ENCODE results near the gene TEX9.
"Not testable (repeated sequence)": the region's sequence is repeated elsewhere in the genome, so short reads cannot be mapped to it uniquely, and the experiment has no call there.

Gene TEX9

DNA sequence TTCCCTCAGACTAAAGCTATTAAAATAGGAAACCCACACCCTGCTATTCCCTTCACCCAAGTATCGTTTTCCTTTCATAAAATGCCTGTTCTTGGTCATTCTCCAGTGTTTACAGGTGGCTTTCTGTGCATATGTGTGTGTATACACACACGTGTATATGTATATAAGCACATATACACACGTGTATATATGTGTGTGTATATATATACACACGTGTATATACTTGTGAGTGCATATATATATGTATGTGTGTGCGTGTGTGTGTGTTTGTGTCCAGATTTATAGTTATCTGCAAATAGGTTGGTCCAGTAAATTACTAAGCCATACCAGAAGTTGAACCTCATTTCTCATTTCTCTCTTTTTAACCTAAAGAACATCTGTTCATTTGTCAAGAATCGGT, 15.7 kb upstream of the TEX9 start:
- H3K4me1 Mint-ChIP-seq (ENCODE audit: low read depth) = no peaks in the 10 kb centered on the region
- H3K4me3 Mint-ChIP-seq = no peak overlapping the region
- H3K27ac Mint-ChIP-seq = no peak overlapping the region
- peaks cover 3% of the 10 kb centered on the region for H3K27me3 Mint-ChIP-seq
- H3K9me3 Mint-ChIP-seq = no peaks in the 10 kb centered on the region
- H3K36me3 Mint-ChIP-seq (ENCODE audit: low read depth) = no peaks in the 10 kb centered on the region

DNA sequence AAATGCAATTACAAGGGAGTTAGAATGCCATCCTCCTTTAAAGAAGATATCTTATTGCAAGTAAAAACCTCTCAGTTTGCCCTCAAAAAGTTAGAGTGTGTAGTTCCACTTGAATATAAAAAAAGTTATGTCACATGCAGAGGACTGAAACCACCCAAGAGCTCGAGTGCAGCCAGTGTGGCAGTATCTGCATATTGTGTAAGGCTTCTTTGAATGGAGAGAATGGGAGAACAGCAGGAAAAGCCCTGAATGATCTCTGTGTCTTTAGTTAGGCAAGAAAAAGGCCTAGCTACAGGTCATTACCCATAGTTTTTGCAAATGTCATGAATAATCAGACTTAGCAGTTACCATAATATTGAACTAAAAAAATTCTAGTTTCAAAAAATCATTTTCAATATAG, 13.9 kb upstream of the TEX9 start:
- Mint-ChIP-seq H3K9me3 (no peaks in the 10 kb centered on the region), H3K36me3 (ENCODE audit: low read depth) (no peaks in the 10 kb centered on the region), H3K4me1 (ENCODE audit: low read depth) (no peaks in the 10 kb centered on the region), H3K27me3 (peaks cover 3% of the 10 kb centered on the region), H3K4me3 (no peak overlapping the region), H3K27ac (no peak overlapping the region)

DNA sequence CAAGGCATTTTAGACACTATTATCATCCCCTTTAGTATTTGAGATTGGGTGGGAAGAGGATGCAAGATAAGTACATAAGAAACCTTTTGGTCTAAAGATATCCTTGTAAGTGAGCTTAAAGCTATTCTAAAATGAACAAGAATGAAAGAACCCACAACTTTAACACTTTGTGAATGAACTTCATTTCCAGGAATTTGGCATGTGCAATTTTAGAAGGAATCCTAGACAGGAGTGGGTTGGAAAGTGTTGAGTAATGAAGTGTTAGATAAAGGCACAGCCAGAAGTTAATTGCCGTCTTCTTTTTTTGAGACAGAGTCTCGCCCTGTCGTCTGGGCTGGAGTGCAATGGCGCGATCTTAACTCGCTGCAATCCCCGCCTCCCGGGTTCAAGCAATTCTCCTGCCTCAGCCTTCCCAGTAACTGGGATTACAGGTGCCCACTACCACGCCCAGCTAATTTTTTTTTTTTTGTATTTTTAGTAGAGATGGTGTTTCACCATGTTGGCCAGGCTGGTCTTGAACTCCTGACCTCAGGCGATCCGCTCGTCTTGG, 13.2 kb upstream of the TEX9 start:
- Mint-ChIP-seq H3K4me1 (ENCODE audit: low read depth) (no peaks in the 10 kb centered on the region), H3K36me3 (ENCODE audit: low read depth) (no peaks in the 10 kb centered on the region), H3K4me3 (no peak overlapping the region), H3K9me3 (no peaks in the 10 kb centered on the region), H3K27ac (no peak overlapping the region), H3K27me3 (peaks cover 3% of the 10 kb centered on the region)

DNA sequence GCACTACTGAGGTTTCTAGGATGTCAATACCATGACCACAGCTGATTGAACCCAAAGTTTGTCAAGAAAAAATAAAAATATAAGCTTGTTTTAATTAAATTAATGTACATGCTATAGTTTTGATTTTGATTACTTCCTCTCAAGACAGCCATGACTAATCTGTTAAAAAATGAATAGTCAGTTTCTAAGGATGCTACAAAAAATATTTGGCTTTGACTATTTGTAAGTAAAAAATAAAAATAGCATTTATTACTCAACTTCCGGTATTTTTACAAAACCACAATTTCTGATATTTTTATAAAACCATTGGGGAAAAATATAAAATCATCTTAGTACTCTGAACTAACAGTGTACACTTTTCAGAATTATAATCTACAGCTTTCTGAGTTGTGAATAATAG, 12.1 kb upstream of the TEX9 start:
- Mint-ChIP-seq H3K36me3 (ENCODE audit: low read depth) (no peaks in the 10 kb centered on the region), H3K27me3 (peaks cover 3% of the 10 kb centered on the region), H3K27ac (no peak overlapping the region), H3K9me3 (no peaks in the 10 kb centered on the region), H3K4me3 (no peak overlapping the region), H3K4me1 (ENCODE audit: low read depth) (no peaks in the 10 kb centered on the region)

DNA sequence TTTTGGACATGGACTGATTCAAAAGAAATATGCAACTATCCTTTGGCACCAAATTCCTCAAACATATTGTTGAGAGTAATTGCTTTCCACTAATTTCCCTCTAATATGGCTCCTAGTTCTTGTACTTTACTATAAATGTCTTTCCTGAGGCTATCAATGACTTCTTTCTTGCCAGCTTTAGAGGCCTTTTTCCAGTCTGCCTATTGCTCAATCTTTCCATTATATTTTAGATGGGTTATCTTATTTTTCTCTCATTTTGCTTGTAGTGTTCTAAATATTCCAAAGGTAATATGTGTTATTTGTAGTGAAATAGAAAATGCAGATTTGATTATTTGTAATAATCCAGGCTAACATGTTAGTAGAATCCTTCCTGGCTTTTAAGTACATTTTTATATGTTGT, 11.5 kb upstream of the TEX9 start:
- no peak overlapping the region for H3K4me3 Mint-ChIP-seq

DNA sequence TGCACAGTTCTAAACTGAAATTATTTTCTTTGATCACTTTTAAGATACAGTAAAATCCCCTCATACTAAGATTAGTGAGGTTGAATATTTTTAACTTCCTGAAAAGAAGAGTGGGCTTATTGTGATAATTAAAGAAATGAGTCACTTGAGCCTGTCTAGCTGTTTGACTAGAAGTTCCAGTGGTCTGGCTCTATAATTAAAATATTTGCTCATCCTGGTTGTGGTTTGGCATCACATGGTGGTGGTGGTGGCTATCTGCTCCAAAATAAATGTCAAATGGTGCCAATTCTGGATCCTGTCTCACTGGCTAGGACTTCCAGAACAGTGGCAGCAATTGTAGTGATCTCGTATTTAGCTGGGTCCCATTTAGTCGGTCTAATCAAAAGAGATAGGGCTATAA, 8.6 kb upstream of the TEX9 start:
- no peak overlapping the region for H3K27ac Mint-ChIP-seq
- H3K4me3 Mint-ChIP-seq = no peak overlapping the region
- no peaks in the 10 kb centered on the region for H3K9me3 Mint-ChIP-seq
- no peaks in the 10 kb centered on the region for H3K36me3 Mint-ChIP-seq (ENCODE audit: low read depth)
- no peaks in the 10 kb centered on the region for H3K4me1 Mint-ChIP-seq (ENCODE audit: low read depth)
- H3K27me3 Mint-ChIP-seq = peaks cover 9% of the 10 kb centered on the region

More for the DNA sequence above, 11.5 kb upstream of the TEX9 start:
- peaks cover 5% of the 10 kb centered on the region for H3K27me3 Mint-ChIP-seq
- H3K36me3 Mint-ChIP-seq (ENCODE audit: low read depth) = no peaks in the 10 kb centered on the region
- no peak overlapping the region for H3K27ac Mint-ChIP-seq
- no peaks in the 10 kb centered on the region for H3K4me1 Mint-ChIP-seq (ENCODE audit: low read depth)
- H3K9me3 Mint-ChIP-seq = no peaks in the 10 kb centered on the region

DNA sequence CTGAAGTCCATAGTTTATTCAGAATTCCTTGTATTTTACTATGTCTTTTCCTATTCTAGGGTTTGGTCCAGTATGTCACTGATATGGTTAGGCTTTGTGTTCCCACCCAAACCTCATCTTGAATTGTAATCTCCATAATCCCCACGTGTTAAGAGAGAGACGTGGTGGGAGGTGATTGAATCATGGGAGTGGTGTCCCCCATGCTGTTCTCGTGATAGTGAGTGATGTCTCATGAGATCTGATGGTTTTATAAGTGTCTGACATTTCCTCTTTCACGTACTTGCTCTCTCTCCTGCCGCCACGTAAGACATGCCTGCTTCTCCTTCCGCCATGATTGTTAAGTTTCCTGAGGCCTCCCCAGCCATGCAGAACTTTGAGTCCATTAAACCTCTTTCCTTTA, 6.6 kb upstream of the TEX9 start:
- Mint-ChIP-seq H3K36me3 (ENCODE audit: low read depth) (no peaks in the 10 kb centered on the region), H3K27me3 (peaks cover 21% of the 10 kb centered on the region), H3K4me3 (no peak overlapping the region), H3K27ac (no peak overlapping the region), H3K4me1 (ENCODE audit: low read depth) (no peaks in the 10 kb centered on the region), H3K9me3 (no peaks in the 10 kb centered on the region)

DNA sequence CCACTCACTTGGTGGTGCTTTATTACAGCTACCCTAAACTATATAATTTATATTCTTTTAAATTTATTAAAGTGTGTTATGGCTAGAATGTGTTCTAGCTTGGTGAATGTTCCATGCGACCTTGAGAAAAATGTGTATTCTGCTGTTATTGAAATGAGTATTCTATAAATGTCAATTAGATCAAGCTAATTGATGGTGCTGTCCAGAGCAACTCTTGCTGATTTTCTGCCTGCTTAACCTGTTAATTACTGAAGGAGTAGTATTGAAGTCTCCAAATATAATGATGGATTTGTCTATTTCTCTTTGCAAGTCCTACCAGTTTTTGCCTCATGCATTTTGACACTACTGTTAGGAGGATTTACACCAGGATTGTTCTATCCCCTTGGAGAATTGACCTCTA, 3.2 kb upstream of the TEX9 start:
- H3K36me3 Mint-ChIP-seq (ENCODE audit: low read depth) = no peaks in the 10 kb centered on the region
- peaks cover 42% of the 10 kb centered on the region for H3K27me3 Mint-ChIP-seq
- H3K9me3 Mint-ChIP-seq = no peaks in the 10 kb centered on the region

DNA sequence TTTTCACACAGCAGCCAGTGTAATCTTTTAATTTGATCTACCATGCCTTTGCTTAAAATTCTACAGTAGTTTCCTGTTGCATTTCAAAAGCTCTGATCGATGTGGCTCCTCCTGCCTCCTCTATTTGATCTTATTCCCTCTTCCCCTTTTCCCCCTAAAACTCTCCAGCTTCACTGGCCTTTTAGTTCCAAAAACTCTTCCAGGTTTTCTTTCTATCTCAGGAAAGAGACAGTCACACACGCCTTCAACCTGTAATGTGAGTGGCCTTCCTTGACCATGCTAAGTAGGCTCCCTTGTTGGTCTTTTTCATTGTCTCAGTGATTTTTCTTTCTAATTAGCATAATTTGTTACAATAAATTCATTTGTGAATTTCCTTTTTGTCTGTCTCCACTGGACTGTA, 985 bp downstream of the TEX9 start:
- Mint-ChIP-seq H3K9me3 (no peaks in the 10 kb centered on the region), H3K4me1 (ENCODE audit: low read depth) (peaks cover 16% of the 10 kb centered on the region), H3K36me3 (ENCODE audit: low read depth) (no peaks in the 10 kb centered on the region), H3K4me3 (peak overlapping the region; percentile 88), H3K27ac (peak overlapping the region; percentile 1), H3K27me3 (peaks cover 54% of the 10 kb centered on the region)

More for the DNA sequence above, 3.2 kb upstream of the TEX9 start:
- Mint-ChIP-seq H3K4me3 (no peak overlapping the region), H3K4me1 (ENCODE audit: low read depth) (peaks cover 16% of the 10 kb centered on the region), H3K27ac (no peak overlapping the region)

DNA sequence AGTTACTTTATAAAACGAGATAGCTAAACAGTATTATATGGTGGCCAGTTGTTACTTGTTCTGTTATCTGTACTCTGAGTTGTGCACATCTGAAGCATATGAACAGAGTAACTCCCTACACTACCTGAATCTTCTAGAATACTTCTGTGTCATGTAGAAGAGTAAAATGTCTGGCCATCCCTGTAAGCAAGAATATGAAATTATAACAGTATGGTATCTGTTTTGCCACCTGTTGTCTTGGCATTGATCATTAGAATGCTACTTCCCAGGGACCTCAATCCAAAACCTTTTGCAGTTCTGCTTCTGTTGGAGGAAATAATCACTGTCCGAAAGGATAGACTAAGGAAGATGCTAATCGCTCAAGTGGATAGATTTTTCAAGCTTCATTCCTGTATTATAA, 1.9 kb downstream of the TEX9 start:
- peaks cover 16% of the 10 kb centered on the region for H3K4me1 Mint-ChIP-seq (ENCODE audit: low read depth)
- H3K27me3 Mint-ChIP-seq = peaks cover 57% of the 10 kb centered on the region
- H3K27ac Mint-ChIP-seq = no peak overlapping the region
- no peaks in the 10 kb centered on the region for H3K9me3 Mint-ChIP-seq
- H3K4me3 Mint-ChIP-seq = no peak overlapping the region
- H3K36me3 Mint-ChIP-seq (ENCODE audit: low read depth) = no peaks in the 10 kb centered on the region

DNA sequence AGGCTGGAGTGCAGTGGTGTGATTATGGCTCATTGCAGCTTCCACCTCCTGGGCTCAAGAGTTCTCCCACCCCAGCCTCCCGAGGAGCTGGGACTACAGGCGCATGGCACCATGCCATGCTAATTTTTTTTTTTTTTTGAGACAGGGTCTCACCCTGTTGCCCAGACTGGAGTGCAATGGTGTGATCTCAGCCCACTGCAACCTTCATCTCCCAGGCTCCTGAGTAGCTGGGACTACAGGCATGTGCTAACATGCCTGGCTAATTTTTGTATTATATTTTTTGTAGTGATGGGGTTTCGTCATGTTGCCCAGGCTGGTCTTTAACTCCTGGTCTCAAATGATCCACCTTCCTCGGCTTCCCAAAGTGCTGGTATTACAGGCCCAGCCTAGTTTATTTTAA, 4.0 kb downstream of the TEX9 start:
- peaks cover 53% of the 10 kb centered on the region for H3K27me3 Mint-ChIP-seq
- no peak overlapping the region for H3K27ac Mint-ChIP-seq
- H3K4me3 Mint-ChIP-seq = no peak overlapping the region
- H3K9me3 Mint-ChIP-seq = no peaks in the 10 kb centered on the region
- H3K4me1 Mint-ChIP-seq (ENCODE audit: low read depth) = peaks cover 16% of the 10 kb centered on the region
- no peaks in the 10 kb centered on the region for H3K36me3 Mint-ChIP-seq (ENCODE audit: low read depth)

DNA sequence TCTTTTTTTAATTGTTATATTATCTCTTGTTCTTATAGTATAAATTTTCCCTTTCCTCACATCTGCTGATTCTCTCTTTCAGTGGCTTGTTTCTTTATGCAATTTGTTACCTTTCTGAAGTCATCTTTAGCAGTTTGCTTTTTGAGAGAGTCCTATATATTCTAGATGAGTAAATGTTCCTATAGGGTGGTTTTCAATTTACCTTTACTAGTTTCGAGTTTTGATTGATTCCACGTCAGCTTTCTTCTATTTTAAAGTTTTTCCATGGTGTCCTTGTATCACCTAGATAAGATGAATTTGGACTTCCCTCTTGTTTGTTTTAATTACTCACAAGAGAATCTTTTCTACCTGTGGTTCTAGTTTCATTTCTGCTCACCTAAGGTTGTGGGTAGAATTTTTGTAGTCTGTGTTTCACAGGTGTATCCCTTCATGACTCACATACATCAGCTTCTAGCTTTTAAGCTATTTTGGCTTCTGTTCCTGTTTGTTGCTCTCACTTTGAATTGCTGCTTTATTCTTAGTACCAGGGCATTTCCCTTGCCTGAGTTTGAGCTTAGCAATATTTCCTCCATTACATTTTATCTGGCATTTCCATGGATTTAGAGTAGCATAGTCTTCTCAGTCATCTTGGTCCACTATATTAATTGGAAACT, 6.4 kb downstream of the TEX9 start:
- H3K27me3 Mint-ChIP-seq = peaks cover 37% of the 10 kb centered on the region
- no peaks in the 10 kb centered on the region for H3K36me3 Mint-ChIP-seq (ENCODE audit: low read depth)
- H3K27ac Mint-ChIP-seq = no peak overlapping the region
- peaks cover 5% of the 10 kb centered on the region for H3K9me3 Mint-ChIP-seq
- H3K4me1 Mint-ChIP-seq (ENCODE audit: low read depth) = no peaks in the 10 kb centered on the region
- no peak overlapping the region for H3K4me3 Mint-ChIP-seq

DNA sequence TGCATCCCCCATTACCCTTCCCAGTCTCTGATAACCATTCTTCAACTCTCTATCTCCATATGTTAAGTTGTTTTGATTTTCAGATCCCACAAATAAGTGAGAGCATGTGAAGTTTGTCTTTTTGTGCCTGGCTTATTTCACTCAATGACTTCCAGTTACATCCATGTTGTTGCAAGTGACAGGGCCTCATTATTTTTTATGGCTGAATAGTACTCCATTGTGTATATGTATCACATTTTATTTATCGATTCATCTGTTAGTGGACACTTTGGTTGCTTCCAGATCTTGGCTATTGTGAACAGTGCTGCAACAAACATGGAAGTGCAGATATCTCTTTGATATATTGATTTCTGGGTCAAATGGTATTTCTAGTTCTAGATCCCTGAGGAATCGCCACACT, 9.5 kb downstream of the TEX9 start:
- not testable (repeated sequence) for H3K27ac Mint-ChIP-seq

DNA sequence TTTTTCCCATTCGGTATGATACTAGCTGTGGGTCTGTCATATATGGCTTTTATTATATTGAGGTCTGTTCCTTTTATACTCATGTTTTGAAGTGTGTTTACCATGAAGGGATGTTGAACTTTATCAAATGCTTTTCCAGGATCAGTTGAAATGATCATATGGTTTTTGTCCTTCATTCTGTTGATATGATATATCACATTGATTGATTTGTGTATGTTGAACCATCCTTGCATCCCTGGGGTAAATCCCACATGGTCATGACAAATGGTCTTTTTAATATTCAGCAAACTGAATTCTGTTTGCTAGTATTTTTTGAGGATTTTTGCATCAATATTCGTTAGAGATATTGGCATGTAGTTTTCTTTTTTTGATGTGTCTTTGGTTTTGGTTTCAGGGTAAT, 12.6 kb downstream of the TEX9 start:
- H3K36me3 Mint-ChIP-seq (ENCODE audit: low read depth); H3K4me1 Mint-ChIP-seq (ENCODE audit: low read depth): not testable (repeated sequence)
- H3K9me3 Mint-ChIP-seq = peaks cover 30% of the 10 kb centered on the region

More for the DNA sequence above, 9.5 kb downstream of the TEX9 start:
- not testable (repeated sequence) for H3K4me1 Mint-ChIP-seq (ENCODE audit: low read depth); H3K4me3 Mint-ChIP-seq; H3K36me3 Mint-ChIP-seq (ENCODE audit: low read depth)
- peaks cover 12% of the 10 kb centered on the region for H3K9me3 Mint-ChIP-seq
- peaks cover 41% of the 10 kb centered on the region for H3K27me3 Mint-ChIP-seq

DNA sequence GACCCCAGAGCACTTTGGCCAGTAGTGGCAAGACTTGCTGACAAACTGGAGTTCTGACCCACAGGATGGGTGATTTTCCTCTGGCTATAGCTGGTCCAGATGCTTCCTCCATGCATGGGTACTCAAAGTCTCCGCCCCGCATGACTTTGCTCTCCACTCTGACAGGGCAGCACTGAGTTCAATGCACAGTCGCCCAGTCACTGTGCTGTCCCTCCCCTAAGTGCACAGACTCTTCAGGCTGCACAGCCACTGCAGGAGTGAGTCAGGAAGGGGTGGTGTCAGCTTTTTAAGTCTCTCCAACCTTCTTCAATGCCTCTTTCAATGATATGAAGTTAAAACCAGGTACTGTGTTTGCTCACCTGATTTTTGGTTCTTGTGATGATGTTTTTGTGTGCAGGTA, 17.8 kb downstream of the TEX9 start:
- Mint-ChIP-seq H3K27me3 (peaks cover 11% of the 10 kb centered on the region), H3K4me3 (no peak overlapping the region), H3K4me1 (ENCODE audit: low read depth) (no peaks in the 10 kb centered on the region), H3K36me3 (ENCODE audit: low read depth) (no peaks in the 10 kb centered on the region), H3K27ac (no peak overlapping the region), H3K9me3 (peaks cover 26% of the 10 kb centered on the region)

More for the DNA sequence above, 12.6 kb downstream of the TEX9 start:
- peaks cover 27% of the 10 kb centered on the region for H3K27me3 Mint-ChIP-seq
- H3K27ac Mint-ChIP-seq, H3K4me3 Mint-ChIP-seq: not testable (repeated sequence)

DNA sequence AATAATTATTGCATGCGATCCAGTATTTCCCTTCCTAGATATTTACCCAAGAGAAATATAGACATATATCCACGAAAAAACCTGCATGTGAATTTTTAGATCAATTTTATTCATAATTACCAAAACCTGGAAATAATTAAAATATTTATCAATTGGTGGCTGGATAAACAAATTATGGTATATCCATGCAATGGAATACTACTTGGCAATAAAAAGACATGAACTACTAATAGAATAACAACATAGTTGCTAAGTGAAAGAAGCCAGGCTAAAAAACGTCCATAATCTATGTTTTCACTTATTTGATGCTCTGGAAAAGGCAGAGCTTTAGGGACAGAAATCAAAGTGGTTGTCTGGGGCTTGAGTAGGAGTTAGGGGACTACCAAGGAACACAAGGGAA, 20.7 kb downstream of the TEX9 start:
- H3K27ac Mint-ChIP-seq = no peak overlapping the region
- H3K4me3 Mint-ChIP-seq = no peak overlapping the region
- H3K4me1 Mint-ChIP-seq (ENCODE audit: low read depth) = peaks cover 5% of the 10 kb centered on the region
- peaks cover 8% of the 10 kb centered on the region for H3K9me3 Mint-ChIP-seq
- H3K27me3 Mint-ChIP-seq = no peaks in the 10 kb centered on the region
- no peaks in the 10 kb centered on the region for H3K36me3 Mint-ChIP-seq (ENCODE audit: low read depth)

All from stimulated activated naive CD8-positive, alpha-beta T cell treated with anti-CD3 and anti-CD28 coated beads, Interleukin-15, Interleukin-2, amounts not matched to agents 100 ng/mL and 50 ng/mL, for 24 hours (primary cell).